HL-60 (cell line): ENCODE results near the gene UBXN11.

ENCODE experiments used
- CTCF ChIP-seq: IDR thresholded peaks from one replicate; pipeline ENCODE4 v1.5.1; 2011; ENCODE audit warnings: low read length, control low read depth, inconsistent platforms; ENCODE audit not compliant: insufficient read depth
- POLR2AphosphoS5 ChIP-seq: IDR thresholded peaks from 2 replicates; pipeline ENCODE4 v1.6.1; 2012; ENCODE audit warnings: low read depth
- REST ChIP-seq: IDR thresholded peaks from 2 replicates; pipeline ENCODE4 v1.6.1; 2012; ENCODE audit warnings: low read depth; ENCODE audit not compliant: insufficient replicate concordance

- TF ChIP-seq CTCF (no peak), REST (no peak), POLR2AphosphoS5 (no peak)
Measured at GRCh38 chr1:26285366-26286063, 20.9 kb downstream of the UBXN11 start.
